ENCODE data around the gene FOSL2. TPM values are rescaled to one million over a fixed set of nuclear protein-coding genes. Genes with fewer than 3 reads are reported as not detected.

Gene FOSL2
- total and polyA plus RNA-seq, 5 donors, result 38.9 to 128 (median 47.0) TPM

DNA sequence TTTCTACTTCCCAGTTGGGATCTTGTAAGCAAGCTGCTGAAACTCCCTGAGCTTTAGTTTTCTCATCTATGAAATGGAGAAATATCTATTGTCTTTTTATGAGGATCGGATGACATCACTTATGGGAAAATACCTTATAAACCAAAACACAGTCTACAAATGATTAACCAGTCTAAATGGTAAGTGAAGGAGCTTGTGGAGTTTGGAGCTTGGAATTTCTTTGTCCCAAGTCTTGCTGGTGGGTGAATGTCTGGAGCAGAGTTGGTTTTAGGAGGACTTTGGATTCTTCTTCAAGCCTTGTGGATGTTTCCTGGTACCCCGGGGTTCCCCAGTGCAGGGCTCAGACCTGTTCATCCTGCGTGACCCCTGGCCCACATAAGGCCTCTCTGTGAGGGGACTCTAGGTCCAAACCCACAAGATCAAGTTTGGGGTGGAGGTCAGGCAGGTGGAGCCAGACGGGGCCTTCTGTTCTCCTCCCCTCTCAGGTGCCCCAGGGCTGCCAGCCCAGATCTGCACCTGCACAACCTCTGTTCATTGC lies 43.2 kb downstream of the FOSL2 start:
- WGBS, result 92% methylated on average over 4 of the region's 4 CpGs
- no peak overlapping the region for H3K27ac ChIP-seq (ENCODE audit: low read length)
- H3K27me3 ChIP-seq (ENCODE audit: control insufficient read depth, insufficient read depth), result no peaks in the 10 kb centered on the region
- no peak overlapping the region for H3K4me3 ChIP-seq (ENCODE audit: low read length)
- ATAC-seq (no peak), DNase-seq (no peak)
- no peaks in the 10 kb centered on the region for H3K4me1 ChIP-seq (ENCODE audit: control insufficient read depth, insufficient read depth, low read length)
- no peaks in the 10 kb centered on the region for H3K9me3 ChIP-seq (ENCODE audit: control insufficient read depth, low read length)
- intact Hi-C loops (cut with DNase I), result no loop called here

DNA sequence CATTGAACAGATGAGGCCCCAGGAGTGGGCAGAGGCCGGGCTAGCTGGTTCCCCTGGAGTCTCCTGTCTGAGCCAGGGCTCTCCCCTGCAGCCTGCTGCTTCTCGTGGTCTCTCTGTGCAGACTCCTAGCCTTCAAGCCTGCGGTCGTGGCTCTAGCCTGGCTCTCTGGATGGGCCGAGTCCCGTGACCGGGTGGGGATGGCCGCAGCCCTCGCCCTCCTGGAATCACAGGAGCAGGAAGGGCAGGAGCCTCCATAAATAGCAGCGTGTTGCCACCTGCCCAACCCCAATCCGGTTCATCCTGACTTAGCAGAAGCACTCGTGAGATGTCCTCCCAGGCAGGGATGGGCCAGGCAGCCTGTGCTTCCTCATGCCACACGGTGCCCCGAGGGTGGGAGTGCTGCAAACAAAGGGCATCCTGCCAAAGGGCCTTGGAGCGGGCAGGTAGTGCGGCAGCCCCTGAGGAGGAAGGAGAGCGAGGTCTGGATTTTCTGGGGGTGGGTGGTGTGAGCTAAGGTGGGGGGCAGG lies 43.9 kb downstream of the FOSL2 start:
- no peaks in the 10 kb centered on the region for H3K27me3 ChIP-seq (ENCODE audit: control insufficient read depth, insufficient read depth)
- no peaks in the 10 kb centered on the region for H3K9me3 ChIP-seq (ENCODE audit: control insufficient read depth, low read length)
- ATAC-seq, result peak in 1 of 2 donors; percentile 44
- H3K27ac ChIP-seq (ENCODE audit: low read length), result no peak overlapping the region
- peak in 1 of 3 donors; percentile 34 for DNase-seq
- 71% methylated on average over 17 of the region's 17 CpGs for WGBS
- H3K4me1 ChIP-seq (ENCODE audit: control insufficient read depth, insufficient read depth, low read length), result no peaks in the 10 kb centered on the region
- intact Hi-C loops (cut with DNase I), result no loop called here
- no peak overlapping the region for H3K4me3 ChIP-seq (ENCODE audit: low read length)

DNA sequence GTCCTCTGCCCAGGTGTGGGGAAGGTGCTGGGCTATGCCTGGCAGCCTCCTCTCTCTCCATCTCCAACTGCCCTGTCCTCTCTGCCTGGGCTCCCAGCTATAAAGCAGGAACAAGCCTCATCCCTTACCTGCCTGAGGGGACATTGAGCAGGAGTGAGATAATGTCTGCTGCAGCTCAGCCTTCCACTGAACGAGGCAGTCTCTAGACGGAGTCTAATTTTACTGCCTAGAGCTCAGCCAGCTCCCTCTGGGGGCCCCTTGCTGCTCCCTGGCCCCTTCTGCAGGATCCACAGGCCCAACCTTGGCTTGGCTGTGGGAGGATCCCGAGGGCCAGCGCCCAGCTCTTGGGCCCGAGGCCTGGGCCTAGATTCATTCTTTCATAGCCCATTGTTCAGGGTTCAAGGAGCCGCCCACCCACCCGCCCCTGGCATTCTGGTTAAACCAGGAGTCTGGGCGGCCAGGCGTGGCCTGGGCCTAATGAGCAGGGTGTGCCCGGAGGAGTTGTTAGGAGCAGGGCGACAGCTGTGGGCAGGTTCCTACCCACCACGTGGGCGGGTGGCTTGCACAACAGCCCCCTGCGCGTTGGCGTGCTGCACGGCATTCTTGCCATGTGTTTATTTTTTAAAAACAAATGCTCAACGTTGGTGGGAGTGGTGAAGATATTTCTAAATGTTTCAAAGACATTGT lies 44.6 kb downstream of the FOSL2 start:
- Histone ChIP-seq H3K27me3 (ENCODE audit: control insufficient read depth, insufficient read depth) (no peaks in the 10 kb centered on the region), H3K27ac (ENCODE audit: low read length) (no peak overlapping the region), H3K4me3 (ENCODE audit: low read length) (no peak overlapping the region), H3K9me3 (ENCODE audit: control insufficient read depth, low read length) (no peaks in the 10 kb centered on the region), H3K4me1 (ENCODE audit: control insufficient read depth, insufficient read depth, low read length) (no peaks in the 10 kb centered on the region)
- DNase-seq, result peak in 1 of 3 donors; percentile 54
- ATAC-seq, result peak in 1 of 2 donors; percentile 50
- 78% methylated on average over 18 of the region's 18 CpGs for WGBS
- intact Hi-C loops (cut with DNase I), result no loop called here

DNA sequence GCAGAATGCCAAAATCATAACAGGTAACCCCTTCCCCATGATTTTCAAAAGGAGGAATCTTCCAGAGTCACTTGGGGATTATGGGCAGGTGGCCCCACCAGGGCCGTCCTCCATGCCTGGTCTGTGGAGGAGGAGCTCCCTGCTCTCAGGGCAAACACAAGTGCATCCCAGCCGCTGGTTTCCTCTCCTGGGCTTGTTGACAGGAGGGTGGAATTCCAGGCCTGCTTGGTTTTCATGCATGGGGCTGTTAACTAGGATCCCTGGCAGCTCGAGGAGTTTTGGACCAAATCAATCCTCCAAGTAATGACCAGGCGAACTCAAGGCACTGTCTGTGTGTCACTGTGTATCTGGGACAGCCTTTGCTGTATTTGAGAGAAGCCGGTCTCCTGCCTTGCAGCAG lies 45.3 kb downstream of the FOSL2 start:
- intact Hi-C loops (cut with DNase I), result no loop called here
- WGBS, result 63% methylated on average over 5 of the region's 5 CpGs
- Histone ChIP-seq H3K4me1 (ENCODE audit: control insufficient read depth, insufficient read depth, low read length) (no peaks in the 10 kb centered on the region), H3K27ac (ENCODE audit: low read length) (no peak overlapping the region), H3K27me3 (ENCODE audit: control insufficient read depth, insufficient read depth) (no peaks in the 10 kb centered on the region), H3K9me3 (ENCODE audit: control insufficient read depth, low read length) (no peaks in the 10 kb centered on the region), H3K4me3 (ENCODE audit: low read length) (no peak overlapping the region)
- no peak for DNase-seq
- no peak for ATAC-seq

DNA sequence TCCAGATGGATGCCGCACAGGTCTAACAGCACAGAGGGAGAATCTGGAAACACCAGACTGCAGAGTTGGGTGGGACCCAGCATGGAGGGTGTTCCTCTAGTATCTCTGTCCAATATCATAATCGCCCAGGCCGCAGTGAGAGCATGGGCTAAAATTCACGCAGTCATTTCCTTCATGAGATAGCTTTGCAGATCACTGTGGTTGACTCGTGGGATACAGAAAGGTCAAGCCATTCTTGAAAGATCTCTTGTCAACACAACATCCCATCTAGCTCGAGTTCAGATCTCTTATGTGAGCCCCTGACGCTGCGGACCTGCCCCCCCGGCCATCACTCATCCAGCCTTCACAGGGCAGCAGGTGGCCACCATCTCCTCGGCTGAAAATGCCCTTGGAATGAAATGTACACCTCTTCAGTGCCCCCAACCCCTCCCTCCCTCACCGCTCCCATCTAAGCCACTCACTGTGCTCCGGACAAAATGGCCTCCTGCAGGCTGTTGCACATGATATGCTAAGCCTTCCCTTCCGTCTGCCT lies 45.9 kb downstream of the FOSL2 start:
- 74% methylated on average over 13 of the region's 13 CpGs for WGBS
- no peak for ATAC-seq
- intact Hi-C loops (cut with DNase I), result no loop called here

DNA sequence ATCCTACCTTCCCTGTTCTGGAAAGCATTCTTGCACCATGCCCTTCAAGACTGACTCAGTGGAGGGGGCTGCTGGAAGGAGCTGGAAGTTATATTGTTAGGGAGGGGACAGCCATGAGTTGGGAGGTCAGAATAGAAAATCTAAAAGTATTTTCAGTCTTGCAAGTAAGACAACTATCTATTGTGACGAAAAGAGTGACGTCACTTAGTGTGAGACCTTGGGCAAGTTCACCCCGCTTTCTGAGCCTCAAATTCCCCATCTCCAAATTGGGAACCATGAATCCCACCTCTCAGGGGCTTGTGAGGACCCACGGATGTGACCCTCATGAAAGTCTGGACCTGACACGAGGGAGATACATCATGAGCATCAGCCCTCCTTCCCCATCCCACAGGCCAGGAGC lies 46.5 kb downstream of the FOSL2 start:
- intact Hi-C loops (cut with DNase I), result no loop called here
- DNase-seq (no peak), ATAC-seq (no peak)
- H3K9me3 ChIP-seq (ENCODE audit: control insufficient read depth, low read length), result no peaks in the 10 kb centered on the region
- H3K4me1 ChIP-seq (ENCODE audit: control insufficient read depth, insufficient read depth, low read length), result no peaks in the 10 kb centered on the region
- H3K27ac ChIP-seq (ENCODE audit: low read length), result no peak overlapping the region
- H3K27me3 ChIP-seq (ENCODE audit: control insufficient read depth, insufficient read depth), result no peaks in the 10 kb centered on the region
- no peak overlapping the region for H3K4me3 ChIP-seq (ENCODE audit: low read length)
- WGBS, result 85% methylated on average over 5 of the region's 5 CpGs

More for the DNA sequence above, 45.9 kb downstream of the FOSL2 start:
- Histone ChIP-seq H3K9me3 (ENCODE audit: control insufficient read depth, low read length) (no peaks in the 10 kb centered on the region), H3K27ac (ENCODE audit: low read length) (no peak overlapping the region), H3K4me1 (ENCODE audit: control insufficient read depth, insufficient read depth, low read length) (no peaks in the 10 kb centered on the region), H3K4me3 (ENCODE audit: low read length) (no peak overlapping the region), H3K27me3 (ENCODE audit: control insufficient read depth, insufficient read depth) (no peaks in the 10 kb centered on the region)
- no peak for DNase-seq

DNA sequence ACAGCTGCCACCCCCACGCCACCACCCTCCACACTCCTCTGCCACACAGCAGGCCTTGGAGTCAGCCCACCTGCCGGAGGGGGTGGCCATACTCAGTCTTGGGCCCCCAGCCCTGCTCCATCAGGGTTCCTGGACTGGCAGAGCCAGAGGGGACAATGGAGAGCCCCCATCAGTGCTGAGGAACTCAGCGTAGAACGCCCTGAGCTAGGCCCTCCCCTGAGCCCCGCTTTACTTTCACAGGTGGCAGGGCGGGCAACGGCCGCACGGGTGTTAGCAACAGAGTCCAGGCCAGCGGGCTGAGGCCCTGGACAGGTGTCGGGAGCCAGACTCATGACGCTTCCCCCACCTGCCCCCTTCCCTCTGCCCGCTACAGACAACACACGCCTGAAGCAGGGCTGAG lies 47.1 kb downstream of the FOSL2 start:
- no peaks in the 10 kb centered on the region for H3K9me3 ChIP-seq (ENCODE audit: control insufficient read depth, low read length)
- intact Hi-C loops (cut with DNase I), result no loop called here
- no peaks in the 10 kb centered on the region for H3K27me3 ChIP-seq (ENCODE audit: control insufficient read depth, insufficient read depth)
- 93% methylated on average over 14 of the region's 14 CpGs for WGBS
- ATAC-seq, result peak in 1 of 2 donors; percentile 13
- peak in 1 of 3 donors; percentile 35 for DNase-seq
- H3K4me3 ChIP-seq (ENCODE audit: low read length), result no peak overlapping the region
- H3K4me1 ChIP-seq (ENCODE audit: control insufficient read depth, insufficient read depth, low read length), result no peaks in the 10 kb centered on the region
- no peak overlapping the region for H3K27ac ChIP-seq (ENCODE audit: low read length)

DNA sequence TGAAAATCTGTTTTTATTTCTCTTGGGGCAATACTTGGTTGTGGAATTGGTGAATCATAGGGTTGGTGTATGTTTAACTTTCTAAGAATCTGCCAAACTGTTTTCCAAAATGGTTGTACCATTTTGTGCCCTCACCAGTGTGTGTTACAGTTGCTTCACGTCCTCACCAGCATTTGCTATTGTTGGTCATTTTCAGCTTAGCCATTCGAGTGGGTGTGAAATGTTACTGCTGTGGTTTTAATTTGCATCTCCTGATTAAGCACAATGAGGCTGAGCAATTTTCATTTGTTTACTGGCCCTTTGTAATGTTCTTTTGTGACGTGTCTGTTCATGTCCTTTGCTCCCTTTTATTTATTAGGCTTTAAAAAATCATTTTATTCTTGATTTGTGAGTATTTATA lies 49.7 kb downstream of the FOSL2 start:
- Histone ChIP-seq H3K4me3 (ENCODE audit: low read length) (no peak overlapping the region), H3K27ac (ENCODE audit: low read length) (no peak overlapping the region), H3K27me3 (ENCODE audit: control insufficient read depth, insufficient read depth) (no peaks in the 10 kb centered on the region), H3K4me1 (ENCODE audit: control insufficient read depth, insufficient read depth, low read length) (no peaks in the 10 kb centered on the region), H3K9me3 (ENCODE audit: control insufficient read depth, low read length) (no peaks in the 10 kb centered on the region)
- DNase-seq, result no peak
- 74% methylated on average over 3 of the region's 3 CpGs for WGBS
- intact Hi-C loops (cut with DNase I), result no loop called here
- ATAC-seq, result no peak

DNA sequence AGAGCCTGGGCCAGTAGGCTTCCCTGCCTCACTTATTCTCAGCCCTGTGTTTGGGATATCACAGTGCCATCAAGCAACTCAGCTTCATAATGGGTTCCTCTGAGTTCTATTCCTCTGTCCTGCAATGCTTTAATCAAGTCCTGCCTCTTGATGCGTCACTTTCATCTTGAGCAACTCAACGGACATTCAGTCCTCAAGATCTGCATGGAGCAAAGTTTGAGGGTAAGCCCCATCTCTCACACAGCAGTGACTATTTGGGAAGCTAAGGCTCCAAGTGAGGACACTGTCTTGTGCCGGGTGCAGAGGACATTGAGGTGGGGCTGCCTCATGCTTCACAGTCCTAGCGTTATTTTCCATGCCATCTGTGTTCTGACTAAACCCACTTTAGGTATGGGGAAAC lies 52.3 kb downstream of the FOSL2 start:
- Histone ChIP-seq H3K27ac (ENCODE audit: low read length) (no peak overlapping the region), H3K9me3 (ENCODE audit: control insufficient read depth, low read length) (no peaks in the 10 kb centered on the region), H3K4me3 (ENCODE audit: low read length) (no peak overlapping the region), H3K27me3 (ENCODE audit: control insufficient read depth, insufficient read depth) (no peaks in the 10 kb centered on the region), H3K4me1 (ENCODE audit: control insufficient read depth, insufficient read depth, low read length) (no peaks in the 10 kb centered on the region)
- WGBS, result 91% methylated on average over 4 of the region's 4 CpGs
- intact Hi-C loops (cut with DNase I), result no loop called here
- no peak for ATAC-seq
- no peak for DNase-seq

DNA sequence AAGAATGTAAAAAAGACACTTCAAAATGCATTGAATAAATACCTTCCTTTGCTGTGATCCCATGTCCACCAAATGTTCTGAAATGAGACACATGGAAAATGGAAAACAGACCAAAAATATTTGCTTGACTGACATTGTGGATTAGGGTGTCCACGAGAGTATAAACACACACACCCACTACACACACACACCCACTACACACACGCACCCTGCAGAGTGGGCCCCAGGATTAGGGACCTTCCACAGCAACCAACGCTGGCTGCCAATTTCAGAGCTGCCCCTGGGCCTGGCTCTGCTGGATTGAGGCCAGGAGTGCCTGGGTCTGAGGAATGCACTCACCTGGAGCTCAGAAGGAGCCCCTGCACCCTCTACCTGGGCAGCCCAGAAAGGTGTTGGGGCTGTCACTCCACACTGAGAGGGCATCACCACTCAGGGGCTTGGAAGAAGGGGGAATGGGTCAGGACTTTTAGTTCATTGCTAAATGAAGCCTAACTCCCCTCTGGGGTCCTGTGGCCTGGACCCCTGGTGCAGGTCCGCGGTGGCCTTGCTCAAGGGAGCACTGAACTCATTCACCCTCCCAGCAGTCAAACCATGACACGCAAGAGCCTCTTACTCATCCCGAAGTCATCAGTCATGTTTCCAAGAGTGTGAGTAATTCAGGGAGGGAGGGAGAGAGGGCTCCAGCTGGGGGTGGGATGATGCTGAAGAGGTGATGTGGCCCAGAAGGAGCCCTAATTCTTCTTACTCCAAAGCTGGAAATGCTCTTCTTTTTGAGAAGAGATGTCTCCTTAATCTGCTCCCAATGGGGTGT lies 53.0 kb downstream of the FOSL2 start:
- ATAC-seq, result peak in 1 of 2 donors; percentile 42
- no peak overlapping the region for H3K4me3 ChIP-seq (ENCODE audit: low read length)
- no peaks in the 10 kb centered on the region for H3K9me3 ChIP-seq (ENCODE audit: control insufficient read depth, low read length)
- intact Hi-C loops (cut with DNase I), result no loop called here
- H3K27ac ChIP-seq (ENCODE audit: low read length), result no peak overlapping the region
- H3K27me3 ChIP-seq (ENCODE audit: control insufficient read depth, insufficient read depth), result no peaks in the 10 kb centered on the region
- no peaks in the 10 kb centered on the region for H3K4me1 ChIP-seq (ENCODE audit: control insufficient read depth, insufficient read depth, low read length)
- 65% methylated on average over 7 of the region's 7 CpGs for WGBS
- DNase-seq, result no peak

DNA sequence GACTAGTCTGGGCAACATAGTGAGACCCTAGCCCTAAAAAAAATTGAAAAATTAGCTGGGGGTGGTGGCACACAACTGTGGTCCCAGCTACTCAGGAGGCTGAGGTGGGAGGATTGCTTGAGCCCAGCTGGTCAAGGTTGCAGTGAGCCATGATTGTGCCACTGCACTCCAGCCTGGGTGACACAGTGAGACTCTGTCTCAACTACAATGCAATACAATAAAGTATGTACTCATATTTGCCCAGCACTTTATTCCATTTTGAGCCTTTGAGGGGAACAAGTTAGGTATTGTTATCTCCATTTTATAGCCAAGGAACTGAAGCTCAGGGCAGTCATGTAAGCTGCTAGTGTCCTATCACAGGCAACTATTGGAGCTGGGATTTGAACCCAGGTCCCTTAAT lies 53.9 kb downstream of the FOSL2 start:
- Histone ChIP-seq H3K27me3 (ENCODE audit: control insufficient read depth, insufficient read depth) (no peaks in the 10 kb centered on the region), H3K4me1 (ENCODE audit: control insufficient read depth, insufficient read depth, low read length) (no peaks in the 10 kb centered on the region), H3K9me3 (ENCODE audit: control insufficient read depth, low read length) (no peaks in the 10 kb centered on the region), H3K4me3 (ENCODE audit: low read length) (no peak overlapping the region), H3K27ac (ENCODE audit: low read length) (no peak overlapping the region)
- ATAC-seq (no peak), DNase-seq (no peak)
- intact Hi-C loops (cut with DNase I), result no loop called here

Data from right cardiac atrium (tissue), 5 donors.